ENCODE measurements around the gene NBEAL1. TPM values are rescaled to one million over a fixed set of nuclear protein-coding genes. Genes with fewer than 3 reads are reported as not detected.
"Not testable (repeated sequence)": the region's sequence is repeated elsewhere in the genome, so short reads cannot be mapped to it uniquely, and the experiment has no call there.

The NBEAL1 gene
- total RNA-seq, 1 donor, result 48.9 TPM

GRCh38 chr2:203105996-203106395 is 91.3 kb downstream of the NBEAL1 start:
- peak; percentile 20 for DNase-seq (ENCODE audit: low read depth)
- H3K4me3 ChIP-seq (ENCODE audit: low read depth, low read length), result no peak overlapping the region
- TF ChIP-seq, protein P1, sequence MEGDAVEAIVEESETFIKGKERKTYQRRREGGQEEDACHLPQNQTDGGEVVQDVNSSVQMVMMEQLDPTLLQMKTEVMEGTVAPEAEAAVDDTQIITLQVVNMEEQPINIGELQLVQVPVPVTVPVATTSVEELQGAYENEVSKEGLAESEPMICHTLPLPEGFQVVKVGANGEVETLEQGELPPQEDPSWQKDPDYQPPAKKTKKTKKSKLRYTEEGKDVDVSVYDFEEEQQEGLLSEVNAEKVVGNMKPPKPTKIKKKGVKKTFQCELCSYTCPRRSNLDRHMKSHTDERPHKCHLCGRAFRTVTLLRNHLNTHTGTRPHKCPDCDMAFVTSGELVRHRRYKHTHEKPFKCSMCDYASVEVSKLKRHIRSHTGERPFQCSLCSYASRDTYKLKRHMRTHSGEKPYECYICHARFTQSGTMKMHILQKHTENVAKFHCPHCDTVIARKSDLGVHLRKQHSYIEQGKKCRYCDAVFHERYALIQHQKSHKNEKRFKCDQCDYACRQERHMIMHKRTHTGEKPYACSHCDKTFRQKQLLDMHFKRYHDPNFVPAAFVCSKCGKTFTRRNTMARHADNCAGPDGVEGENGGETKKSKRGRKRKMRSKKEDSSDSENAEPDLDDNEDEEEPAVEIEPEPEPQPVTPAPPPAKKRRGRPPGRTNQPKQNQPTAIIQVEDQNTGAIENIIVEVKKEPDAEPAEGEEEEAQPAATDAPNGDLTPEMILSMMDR (IDR thresholded peaks at IDR 0.05; ENCODE audit: insufficient read depth, low read length), result no peak

GRCh38 chr2:203110496-203110895 is 95.8 kb downstream of the NBEAL1 start:
- not testable (repeated sequence) for H3K4me3 ChIP-seq (ENCODE audit: low read depth, low read length)

GRCh38 chr2:203112342-203112741 is 97.7 kb downstream of the NBEAL1 start:
- H3K4me3 ChIP-seq (ENCODE audit: low read depth, low read length), result no peak overlapping the region
- TF ChIP-seq, protein P1 (IDR thresholded peaks at IDR 0.05; ENCODE audit: insufficient read depth, low read length), result no peak
- DNase-seq (ENCODE audit: low read depth), result no peak

More at GRCh38 chr2:203110496-203110895, 95.8 kb downstream of the NBEAL1 start:
- DNase-seq (ENCODE audit: low read depth), result not testable (repeated sequence)

DNA sequence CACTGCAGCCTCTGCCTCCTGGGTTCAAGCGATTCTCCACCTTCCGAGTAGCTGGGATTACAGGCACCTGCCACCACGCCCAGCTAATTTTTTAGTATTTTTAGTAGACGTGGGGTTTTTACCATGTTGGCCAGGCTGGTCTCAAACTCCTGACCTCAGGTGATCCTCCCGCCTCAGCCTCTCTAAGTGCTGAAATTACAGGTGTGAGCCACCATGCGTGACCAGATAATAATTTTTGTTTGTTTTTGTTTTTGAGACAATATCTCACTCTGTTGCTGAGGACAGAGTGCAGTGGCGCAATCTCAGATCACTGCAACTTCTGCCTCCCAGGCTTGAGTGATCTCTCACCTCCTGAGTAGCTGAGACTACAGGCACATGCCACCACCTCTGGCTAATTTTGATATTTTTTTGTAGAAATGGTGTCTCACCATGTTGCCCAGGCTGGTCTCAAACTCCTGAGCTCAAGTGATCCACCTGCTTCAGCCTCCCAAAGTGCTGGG is 100.6 kb downstream of the NBEAL1 start:
- not testable (repeated sequence) for DNase-seq (ENCODE audit: low read depth); H3K4me3 ChIP-seq (ENCODE audit: low read depth, low read length)

GRCh38 chr2:203122317-203122986 is 107.8 kb downstream of the NBEAL1 start:
- DNase-seq (ENCODE audit: low read depth), result peak; percentile 7
- no peak overlapping the region for H3K4me3 ChIP-seq (ENCODE audit: low read depth, low read length)
- TF ChIP-seq, protein P1 (IDR thresholded peaks at IDR 0.05; ENCODE audit: insufficient read depth, low read length), result no peak

DNA sequence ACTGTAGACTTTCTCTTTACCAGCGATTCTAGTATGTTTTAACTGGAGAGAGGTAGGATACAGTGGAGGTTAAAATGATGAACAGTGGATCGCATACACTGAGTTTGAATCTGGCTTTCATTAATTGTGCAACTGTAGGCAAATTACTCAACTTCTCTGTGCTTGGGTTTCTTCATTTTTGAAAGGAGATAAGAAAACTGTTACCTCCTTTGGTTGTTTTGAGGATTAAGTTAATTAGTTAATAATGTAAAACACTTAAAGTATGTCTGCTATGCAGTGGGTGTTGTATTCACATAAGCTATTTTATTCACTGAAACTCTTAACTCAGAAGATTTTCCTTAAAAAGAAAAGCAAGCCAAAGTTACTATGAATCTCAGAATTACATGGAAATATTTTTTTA is 112.3 kb downstream of the NBEAL1 start:
- peak; percentile 21 for DNase-seq (ENCODE audit: low read depth)
- H3K4me3 ChIP-seq (ENCODE audit: low read depth, low read length), result no peak overlapping the region
- TF ChIP-seq, protein P1 (IDR thresholded peaks at IDR 0.05; ENCODE audit: insufficient read depth, low read length), result no peak

GRCh38 chr2:203135105-203135504 is 120.4 kb downstream of the NBEAL1 start:
- H3K4me3 ChIP-seq (ENCODE audit: low read depth, low read length), result no peak overlapping the region
- DNase-seq (ENCODE audit: low read depth), result no peak
- TF ChIP-seq, protein P1 (IDR thresholded peaks at IDR 0.05; ENCODE audit: insufficient read depth, low read length), result no peak

GRCh38 chr2:203143391-203143790 is 128.7 kb downstream of the NBEAL1 start:
- TF ChIP-seq, protein P1 (IDR thresholded peaks at IDR 0.05; ENCODE audit: insufficient read depth, low read length), result no peak
- H3K4me3 ChIP-seq (ENCODE audit: low read depth, low read length), result no peak overlapping the region

More at GRCh38 chr2:203143391-203143790, 128.7 kb downstream of the NBEAL1 start:
- DNase-seq (ENCODE audit: low read depth), result no peak

Measured in fibroblast of the aortic adventitia (primary cell).